ENCODE data around the gene DGKE.

Gene DGKE

DNA sequence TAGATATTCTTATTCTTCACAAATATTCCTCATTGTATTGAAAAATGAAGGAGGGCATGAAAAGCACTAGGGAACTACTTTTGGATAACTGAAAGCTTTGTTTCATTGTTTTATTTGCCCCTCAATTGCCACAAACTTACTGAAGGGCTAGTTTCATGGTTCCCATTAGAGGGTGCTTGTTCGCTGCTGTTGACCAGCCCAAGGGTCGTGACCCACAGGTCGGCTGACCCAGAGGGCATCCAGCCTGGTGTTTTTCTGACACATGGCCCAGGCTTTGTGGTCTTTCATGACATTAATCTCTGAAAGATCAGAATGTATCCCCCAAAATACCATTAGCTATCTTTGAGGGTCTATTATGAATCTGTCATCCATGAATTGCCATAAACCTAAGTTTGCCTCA, 30.0 kb downstream of the DGKE start:
- Mint-ChIP-seq H3K9me3 (no peaks in the 10 kb centered on the region), H3K27ac (no peak overlapping the region), H3K4me1 (no peaks in the 10 kb centered on the region), H3K36me3 (peaks cover 8% of the 10 kb centered on the region), H3K27me3 (no peaks in the 10 kb centered on the region), H3K4me3 (no peak overlapping the region)

DNA sequence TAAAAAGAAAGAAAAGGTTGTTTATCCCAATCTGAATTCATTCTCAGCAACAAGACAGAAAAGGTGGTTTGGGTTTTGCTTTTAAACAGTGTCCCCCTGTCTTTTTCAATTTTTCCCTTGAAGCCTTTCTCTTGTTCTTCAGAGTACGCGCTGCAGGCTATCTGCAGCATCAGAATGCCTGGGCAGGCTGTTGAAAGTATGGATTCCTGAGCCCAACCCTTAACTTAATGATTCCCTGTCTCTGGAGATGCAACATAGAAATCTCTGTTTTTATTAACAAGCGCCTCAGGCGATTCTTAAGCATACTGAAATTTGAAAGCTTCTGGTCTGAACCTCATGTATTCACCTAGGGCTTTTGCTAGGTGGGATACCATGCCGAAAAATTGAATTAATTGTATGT, 32.1 kb downstream of the DGKE start:
- H3K4me1 Mint-ChIP-seq: peaks cover 5% of the 10 kb centered on the region
- H3K9me3 Mint-ChIP-seq: no peaks in the 10 kb centered on the region
- H3K27ac Mint-ChIP-seq: no peak overlapping the region
- no peaks in the 10 kb centered on the region for H3K27me3 Mint-ChIP-seq
- H3K36me3 Mint-ChIP-seq: peaks cover 2% of the 10 kb centered on the region
- no peak overlapping the region for H3K4me3 Mint-ChIP-seq

DNA sequence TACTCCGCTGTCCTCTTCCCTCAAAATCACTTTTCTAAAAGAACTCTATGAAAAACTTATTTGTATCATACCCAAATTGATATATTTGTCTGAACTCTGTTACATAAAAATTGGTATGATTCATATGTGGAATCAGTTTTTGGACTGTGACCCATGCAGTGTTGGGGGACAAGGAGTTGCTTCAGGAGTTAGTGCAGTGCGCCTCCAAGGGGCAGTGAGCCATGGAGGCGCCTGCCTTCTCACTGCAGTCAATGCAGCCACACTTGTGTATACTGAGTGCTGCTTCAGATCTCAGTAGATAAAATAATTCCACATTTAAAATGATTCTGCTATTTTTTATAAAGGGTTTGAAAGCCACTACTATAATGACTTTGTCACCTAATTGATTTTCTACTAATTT, 32.5 kb downstream of the DGKE start:
- no peaks in the 10 kb centered on the region for H3K27me3 Mint-ChIP-seq
- H3K27ac Mint-ChIP-seq: no peak overlapping the region
- H3K4me3 Mint-ChIP-seq: no peak overlapping the region

DNA sequence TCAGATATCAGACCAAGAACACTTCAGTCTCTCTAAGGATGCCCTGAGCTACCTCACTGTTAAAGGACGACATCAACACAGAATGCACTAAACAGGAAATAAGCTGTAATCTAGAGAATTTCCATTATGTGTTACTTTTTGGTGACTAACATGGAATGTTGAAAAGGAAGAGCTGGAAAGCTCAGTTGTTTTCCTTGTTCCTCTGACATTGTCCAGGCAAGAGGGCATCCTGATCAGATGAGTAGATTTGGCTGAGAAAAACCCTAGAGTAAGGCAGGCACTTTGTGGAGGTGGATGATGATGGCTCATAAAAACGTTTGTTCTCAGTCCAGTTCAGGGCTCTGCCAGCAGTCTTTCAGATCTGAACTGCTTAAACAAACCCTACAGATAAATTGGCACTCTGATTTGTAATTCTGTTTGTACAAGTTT, 34.0 kb downstream of the DGKE start:
- Mint-ChIP-seq H3K27ac (no peak overlapping the region), H3K36me3 (no peaks in the 10 kb centered on the region), H3K27me3 (no peaks in the 10 kb centered on the region), H3K4me3 (no peak overlapping the region), H3K4me1 (peaks cover 5% of the 10 kb centered on the region), H3K9me3 (no peaks in the 10 kb centered on the region)

More for the DNA sequence above, 32.5 kb downstream of the DGKE start:
- Mint-ChIP-seq H3K36me3 (peaks cover 2% of the 10 kb centered on the region), H3K9me3 (no peaks in the 10 kb centered on the region), H3K4me1 (peaks cover 5% of the 10 kb centered on the region)

DNA sequence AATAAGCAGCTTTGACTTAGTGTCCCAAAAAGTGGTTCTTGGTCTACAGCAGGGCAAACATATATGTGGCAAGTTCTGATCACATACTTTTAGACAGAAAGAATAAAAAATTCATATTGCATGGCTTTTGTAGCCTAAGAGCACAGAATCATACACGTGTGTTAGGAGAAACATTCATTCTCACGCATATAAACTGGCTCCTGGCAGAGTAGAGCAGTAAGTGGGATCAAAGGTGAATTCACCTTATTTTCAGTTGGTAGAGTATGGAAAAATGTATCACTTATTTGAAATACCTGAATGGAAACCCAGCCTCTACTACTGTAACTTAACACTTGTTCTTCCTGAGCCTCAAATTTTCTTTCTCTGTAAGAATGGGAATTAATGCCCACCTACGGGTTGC, 34.8 kb downstream of the DGKE start:
- peaks cover 5% of the 10 kb centered on the region for H3K4me1 Mint-ChIP-seq
- H3K4me3 Mint-ChIP-seq: no peak overlapping the region
- H3K36me3 Mint-ChIP-seq: no peaks in the 10 kb centered on the region
- no peak overlapping the region for H3K27ac Mint-ChIP-seq
- H3K27me3 Mint-ChIP-seq: peaks cover 1% of the 10 kb centered on the region
- no peaks in the 10 kb centered on the region for H3K9me3 Mint-ChIP-seq

DNA sequence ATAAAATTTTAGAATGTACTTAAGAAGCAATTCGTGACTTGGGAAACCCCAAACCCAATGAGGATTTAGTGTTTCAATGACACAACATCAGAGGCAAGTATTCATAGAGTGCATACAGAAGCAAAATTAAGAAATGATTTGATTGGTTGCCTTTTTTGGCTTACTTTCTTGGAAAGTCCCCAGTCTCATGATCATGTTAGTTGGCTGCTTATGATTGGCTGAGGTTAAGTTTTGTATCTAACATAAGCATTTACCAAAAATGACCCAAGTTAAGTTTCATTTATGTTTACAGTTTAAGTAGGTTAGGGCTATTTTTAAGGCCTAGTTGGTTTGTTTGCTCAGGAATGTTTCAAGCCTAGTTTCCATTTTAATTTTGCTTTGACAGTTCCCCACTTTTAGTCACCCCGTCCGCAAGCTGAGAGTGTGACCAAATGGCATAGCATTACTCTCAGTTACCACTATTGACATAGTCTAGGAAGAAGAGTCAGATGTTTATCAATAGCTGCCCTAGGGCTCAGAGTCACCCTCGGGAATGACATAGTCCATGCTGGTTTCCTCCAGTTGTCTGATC, 36.2 kb downstream of the DGKE start:
- Mint-ChIP-seq H3K4me3 (no peak overlapping the region), H3K27ac (peak overlapping the region; percentile 71), H3K36me3 (no peaks in the 10 kb centered on the region), H3K27me3 (peaks cover 1% of the 10 kb centered on the region), H3K9me3 (no peaks in the 10 kb centered on the region), H3K4me1 (peaks cover 5% of the 10 kb centered on the region)

DNA sequence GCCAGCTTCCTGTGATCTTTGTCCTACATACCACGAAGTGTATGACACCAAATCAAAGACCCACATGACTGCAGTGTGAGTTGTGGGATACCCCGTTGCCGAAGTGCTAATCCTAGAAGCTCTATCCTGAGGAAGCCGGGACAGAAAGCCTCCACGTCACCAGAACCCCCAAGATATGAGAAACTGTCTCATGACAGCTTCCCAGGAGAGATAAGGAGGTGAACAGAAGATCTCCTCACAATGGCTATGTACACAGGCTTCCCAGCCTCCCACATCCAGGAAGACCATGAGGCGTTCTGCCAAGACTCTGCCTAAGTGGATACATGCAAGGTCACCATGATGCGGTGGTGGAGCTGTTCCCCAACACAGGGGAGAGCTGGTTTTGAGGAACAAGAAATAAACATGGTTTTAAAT, 42.8 kb downstream of the DGKE start:
- H3K4me3 Mint-ChIP-seq: no peak overlapping the region
- H3K4me1 Mint-ChIP-seq: no peaks in the 10 kb centered on the region
- H3K27ac Mint-ChIP-seq: no peak overlapping the region
- peaks cover 3% of the 10 kb centered on the region for H3K27me3 Mint-ChIP-seq
- no peaks in the 10 kb centered on the region for H3K9me3 Mint-ChIP-seq
- no peaks in the 10 kb centered on the region for H3K36me3 Mint-ChIP-seq

DNA sequence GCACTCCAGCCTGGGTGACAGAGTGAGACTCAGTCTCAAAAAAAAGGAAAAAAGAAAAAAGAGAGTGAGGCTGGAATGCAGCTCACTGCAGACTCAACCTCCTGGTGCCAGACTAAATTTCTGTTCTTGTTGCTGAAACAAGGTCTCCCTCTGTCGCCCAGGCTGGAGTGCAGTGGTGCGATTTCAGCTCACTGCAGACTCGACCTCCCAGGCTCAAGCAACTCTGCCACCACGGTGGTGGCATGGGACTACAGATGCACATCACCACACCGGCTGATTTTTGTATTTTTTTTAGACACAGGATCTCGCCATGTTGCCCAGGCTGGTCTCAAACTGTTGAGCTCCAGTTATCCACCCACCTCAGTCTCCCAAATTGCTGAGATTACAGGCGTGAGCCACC, 45.3 kb downstream of the DGKE start:
- Mint-ChIP-seq H3K4me1 (no peaks in the 10 kb centered on the region), H3K9me3 (no peaks in the 10 kb centered on the region), H3K36me3 (no peaks in the 10 kb centered on the region), H3K27ac (no peak overlapping the region), H3K4me3 (no peak overlapping the region), H3K27me3 (peaks cover 2% of the 10 kb centered on the region)

DNA sequence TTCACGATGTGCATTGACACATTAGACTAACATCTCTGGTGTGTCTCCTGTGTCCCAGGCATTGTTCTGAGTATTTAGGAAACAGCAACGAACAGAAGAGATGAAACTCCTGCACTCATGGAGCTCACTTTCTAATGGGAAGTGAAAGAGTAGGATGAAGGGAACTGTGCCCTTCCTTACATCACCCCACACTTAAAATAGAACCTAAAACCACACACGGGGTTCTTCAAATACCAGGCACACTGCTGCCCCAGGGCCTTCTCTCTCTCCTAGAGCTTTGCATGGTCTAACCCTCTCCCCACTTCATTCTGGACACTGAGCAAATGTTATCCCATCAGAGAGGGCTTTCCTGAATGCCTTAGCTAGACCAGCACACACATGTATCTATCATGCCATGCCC, 46.2 kb downstream of the DGKE start:
- Mint-ChIP-seq H3K4me3 (no peak overlapping the region), H3K9me3 (no peaks in the 10 kb centered on the region), H3K27ac (no peak overlapping the region), H3K36me3 (no peaks in the 10 kb centered on the region), H3K4me1 (no peaks in the 10 kb centered on the region), H3K27me3 (peaks cover 2% of the 10 kb centered on the region)

DNA sequence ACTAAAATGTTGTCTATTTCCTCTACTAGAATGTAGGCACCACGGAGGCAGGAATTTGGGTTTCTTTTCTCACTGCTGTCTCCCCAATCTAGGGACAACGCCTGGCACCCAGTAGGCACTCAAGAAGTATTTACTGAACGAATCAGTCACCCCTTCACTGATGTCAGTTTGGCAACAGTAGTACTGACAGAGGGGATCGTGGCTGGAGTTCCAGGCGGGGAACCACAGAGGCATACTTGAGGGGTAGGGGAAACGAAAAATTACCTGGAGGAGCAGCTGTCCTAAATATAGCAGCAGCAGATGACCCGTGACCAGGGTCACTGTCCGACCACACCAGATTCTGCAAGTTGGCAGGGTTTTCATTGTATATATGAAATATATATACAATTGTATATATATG, 46.6 kb downstream of the DGKE start:
- Mint-ChIP-seq H3K36me3 (no peaks in the 10 kb centered on the region), H3K9me3 (no peaks in the 10 kb centered on the region), H3K27me3 (peaks cover 2% of the 10 kb centered on the region), H3K4me3 (no peak overlapping the region), H3K27ac (no peak overlapping the region), H3K4me1 (no peaks in the 10 kb centered on the region)

DNA sequence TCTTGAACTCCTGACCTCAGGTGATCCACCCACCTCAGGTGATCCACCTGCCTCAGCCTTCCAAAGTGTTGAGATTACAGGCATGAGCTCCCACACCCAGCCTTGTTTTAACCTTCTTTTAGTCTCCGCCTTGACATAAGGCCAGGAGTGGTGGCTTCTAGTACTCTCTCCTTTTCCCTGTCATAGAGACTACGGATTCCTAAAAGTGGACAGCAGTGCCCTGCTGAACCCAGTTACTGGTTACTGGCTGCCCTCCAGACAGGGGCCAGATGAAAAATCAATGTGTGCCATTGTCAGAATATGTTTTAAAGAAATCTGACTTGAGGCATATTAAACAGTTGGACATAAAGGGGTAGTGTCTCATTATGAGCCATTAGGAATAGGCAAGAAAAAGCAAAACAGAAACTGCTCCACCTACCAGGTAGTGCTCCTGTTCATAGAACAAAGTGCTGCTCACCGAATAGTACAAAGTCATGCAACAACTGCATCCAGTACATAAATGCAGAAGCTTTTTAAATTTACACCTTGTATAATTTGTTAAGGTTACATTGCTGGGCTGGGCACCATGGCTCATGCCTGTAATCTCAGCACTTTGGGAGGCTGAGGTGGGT, 47.8 kb downstream of the DGKE start:
- Mint-ChIP-seq H3K9me3 (no peaks in the 10 kb centered on the region), H3K27ac (no peak overlapping the region), H3K4me3 (no peak overlapping the region), H3K36me3 (peaks cover 3% of the 10 kb centered on the region), H3K4me1 (no peaks in the 10 kb centered on the region), H3K27me3 (no peaks in the 10 kb centered on the region)

DNA sequence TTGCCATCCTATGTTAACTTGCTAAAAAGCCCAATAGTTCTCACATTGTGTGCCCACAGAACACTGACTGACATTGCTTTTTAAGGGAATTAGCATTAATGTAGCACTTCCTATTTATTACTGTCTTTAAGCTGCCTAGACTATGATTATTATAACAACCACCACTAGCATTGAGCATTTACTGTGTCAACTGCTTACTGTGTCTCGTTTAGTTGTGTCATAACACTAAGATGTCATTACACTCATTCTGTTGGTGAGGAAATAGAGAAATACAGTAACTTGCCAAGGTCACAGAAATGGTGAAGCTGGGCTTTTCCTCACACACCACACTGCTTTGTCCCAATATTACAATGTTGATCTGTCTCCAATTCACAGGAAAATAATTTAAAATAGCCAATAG, 49.7 kb downstream of the DGKE start:
- Mint-ChIP-seq H3K4me1 (no peaks in the 10 kb centered on the region), H3K27ac (no peak overlapping the region), H3K4me3 (no peak overlapping the region), H3K36me3 (peaks cover 19% of the 10 kb centered on the region), H3K9me3 (no peaks in the 10 kb centered on the region), H3K27me3 (no peaks in the 10 kb centered on the region)

DNA sequence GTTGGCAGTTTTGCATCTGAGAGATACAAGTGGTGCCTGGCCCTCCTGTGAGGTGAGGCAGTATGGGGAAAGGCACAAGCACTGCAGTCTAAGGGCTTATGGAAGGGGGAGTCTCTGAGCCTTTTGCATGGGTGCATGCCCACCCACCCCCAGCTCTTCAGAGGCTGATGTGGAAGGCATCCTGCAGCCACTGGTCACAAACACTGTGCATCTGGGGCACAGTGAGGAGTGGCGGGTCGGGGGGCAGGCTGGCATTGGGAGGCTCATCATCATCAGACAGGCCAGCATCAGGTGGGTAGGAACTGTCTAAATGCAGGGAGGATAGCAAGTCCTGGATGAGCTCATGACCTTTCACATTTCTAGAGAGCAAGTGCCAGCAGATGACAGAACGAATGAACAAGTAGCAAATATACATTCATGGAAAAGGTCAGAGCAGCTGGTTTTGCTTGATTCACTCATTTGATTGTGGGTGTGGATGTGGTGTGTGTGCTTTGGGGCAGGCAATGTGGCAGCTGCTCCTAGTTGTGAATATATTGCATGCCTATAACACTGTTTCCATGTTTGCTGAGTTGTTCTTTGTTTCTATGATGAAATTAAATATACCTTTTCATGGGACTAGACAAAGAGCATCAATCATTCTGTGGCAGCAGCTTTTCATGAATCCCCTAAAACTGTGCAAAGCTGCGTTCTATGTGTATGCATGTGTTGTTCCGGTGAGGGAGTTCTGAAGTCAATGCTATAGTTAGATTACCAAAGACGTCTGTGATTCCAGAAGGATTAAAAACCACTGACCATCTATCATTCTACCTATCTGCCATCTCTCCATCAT, 50.7 kb downstream of the DGKE start:
- peaks cover 27% of the 10 kb centered on the region for H3K36me3 Mint-ChIP-seq
- H3K27ac Mint-ChIP-seq: no peak overlapping the region
- H3K4me1 Mint-ChIP-seq: no peaks in the 10 kb centered on the region
- no peaks in the 10 kb centered on the region for H3K9me3 Mint-ChIP-seq
- H3K27me3 Mint-ChIP-seq: no peaks in the 10 kb centered on the region
- H3K4me3 Mint-ChIP-seq: no peak overlapping the region

DNA sequence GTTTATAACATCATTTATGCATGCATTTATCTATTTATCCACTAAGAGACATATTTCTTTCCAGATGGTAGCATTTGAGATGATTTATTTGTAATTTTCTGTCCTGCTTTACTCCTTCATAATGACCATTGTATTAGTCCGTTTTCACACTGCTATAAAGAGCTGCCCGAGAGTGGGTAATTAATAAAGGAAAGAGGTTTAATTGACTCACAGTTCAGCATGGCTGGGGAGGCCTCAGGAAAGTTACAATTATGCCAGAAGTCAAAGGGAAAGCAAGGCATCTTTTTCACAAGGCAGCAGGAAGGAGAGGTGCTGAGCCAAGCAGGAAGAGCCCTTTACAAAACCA, 51.3 kb downstream of the DGKE start:
- peaks cover 27% of the 10 kb centered on the region for H3K36me3 Mint-ChIP-seq
- no peaks in the 10 kb centered on the region for H3K27me3 Mint-ChIP-seq
- no peak overlapping the region for H3K27ac Mint-ChIP-seq
- no peaks in the 10 kb centered on the region for H3K9me3 Mint-ChIP-seq
- no peaks in the 10 kb centered on the region for H3K4me1 Mint-ChIP-seq
- H3K4me3 Mint-ChIP-seq: no peak overlapping the region

DNA sequence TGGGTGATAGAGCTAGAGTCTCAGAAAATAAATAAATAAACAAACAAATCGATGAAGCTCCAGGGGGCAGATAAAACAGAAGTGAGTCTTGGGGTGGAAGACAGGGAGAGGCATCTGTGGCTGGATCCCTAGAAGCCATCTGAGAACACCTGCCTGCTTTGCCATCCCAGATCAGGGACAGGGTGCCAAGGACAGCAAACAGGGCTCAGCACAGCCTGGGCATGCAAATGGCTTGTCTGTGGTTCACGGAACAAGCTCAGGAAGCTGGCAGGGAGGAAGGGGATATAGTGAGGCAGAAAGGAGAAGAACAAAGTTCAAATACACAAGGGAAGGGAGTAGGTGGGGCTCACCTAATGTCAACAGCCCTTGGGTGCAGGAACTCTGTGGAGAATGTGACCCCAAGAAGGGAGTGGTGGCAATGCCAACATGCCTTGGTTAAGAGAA, 52.4 kb downstream of the DGKE start:
- no peaks in the 10 kb centered on the region for H3K4me1 Mint-ChIP-seq
- no peak overlapping the region for H3K4me3 Mint-ChIP-seq
- peaks cover 33% of the 10 kb centered on the region for H3K36me3 Mint-ChIP-seq
- H3K27ac Mint-ChIP-seq: no peak overlapping the region
- no peaks in the 10 kb centered on the region for H3K9me3 Mint-ChIP-seq
- H3K27me3 Mint-ChIP-seq: no peaks in the 10 kb centered on the region

DNA sequence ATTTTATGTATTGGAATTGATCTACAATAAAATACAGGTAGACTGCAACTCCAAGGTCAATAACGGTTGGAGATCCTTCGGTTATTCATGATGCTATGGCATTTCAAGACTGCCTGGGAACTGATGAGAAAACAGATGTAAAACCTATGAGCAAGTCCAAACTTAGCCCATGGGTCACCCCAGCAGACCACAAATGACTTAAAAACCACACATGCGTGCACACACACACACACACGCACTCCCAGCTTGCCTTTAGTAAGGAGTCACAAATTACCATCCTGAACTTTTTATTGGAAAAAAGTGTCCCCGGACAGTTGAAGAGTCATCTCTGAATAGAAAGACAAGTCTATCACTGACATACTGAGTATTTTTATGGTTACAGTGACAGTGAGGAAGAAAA, 53.2 kb downstream of the DGKE start:
- Mint-ChIP-seq H3K4me1 (no peaks in the 10 kb centered on the region), H3K4me3 (no peak overlapping the region), H3K27me3 (no peaks in the 10 kb centered on the region), H3K9me3 (no peaks in the 10 kb centered on the region), H3K36me3 (peaks cover 33% of the 10 kb centered on the region), H3K27ac (peak overlapping the region; percentile 1)
